GM10266 (cell line): ENCODE results near the gene CD80.

Experiments used
- DNase-seq: peaks from one replicate; pipeline ENCODE4 v3.0.0; 2012; ENCODE audit errors: extremely low spot score
- CTCF ChIP-seq: IDR thresholded peaks from 2 replicates; pipeline ENCODE4 v1.5.1; 2012; ENCODE audit warnings: mild to moderate bottlenecking, low read depth; ENCODE audit not compliant: control insufficient read depth, insufficient read depth; ENCODE audit errors: missing control alignments

The CD80 gene

DNA sequence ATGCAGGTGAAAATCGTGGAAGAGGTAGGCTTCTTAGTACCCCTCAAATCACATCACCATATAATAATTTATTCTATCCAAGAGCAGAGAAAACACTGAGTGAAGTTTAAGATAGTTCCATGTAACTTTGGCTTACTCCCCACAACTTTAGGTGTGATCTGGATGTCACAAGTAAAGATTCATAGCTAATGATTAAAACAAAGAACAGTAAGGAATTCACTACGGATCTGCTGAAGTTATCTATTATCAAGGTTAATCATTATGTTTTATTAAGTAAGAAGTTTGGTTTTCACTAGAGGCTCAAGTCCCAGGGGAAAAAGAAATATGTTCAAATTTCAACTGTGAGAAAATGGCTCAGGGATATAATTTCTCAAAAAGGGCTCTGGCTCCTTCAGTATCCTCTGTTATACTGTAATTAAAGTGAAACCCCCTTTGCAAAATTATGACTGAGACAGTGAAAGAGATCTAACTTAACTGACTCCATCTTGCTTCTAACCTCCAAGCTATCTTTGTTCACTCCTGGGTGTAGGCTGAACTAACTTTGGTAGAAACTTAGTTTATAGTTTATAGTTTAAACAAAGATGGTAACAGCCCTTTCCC, 17.1 kb downstream of the CD80 start:
- TF ChIP-seq CTCF, result no peak
- DNase-seq, result no peak

GRCh38 chr3:119541547-119541946, 17.9 kb downstream of the CD80 start:
- no peak for TF ChIP-seq CTCF
- DNase-seq, result no peak

DNA sequence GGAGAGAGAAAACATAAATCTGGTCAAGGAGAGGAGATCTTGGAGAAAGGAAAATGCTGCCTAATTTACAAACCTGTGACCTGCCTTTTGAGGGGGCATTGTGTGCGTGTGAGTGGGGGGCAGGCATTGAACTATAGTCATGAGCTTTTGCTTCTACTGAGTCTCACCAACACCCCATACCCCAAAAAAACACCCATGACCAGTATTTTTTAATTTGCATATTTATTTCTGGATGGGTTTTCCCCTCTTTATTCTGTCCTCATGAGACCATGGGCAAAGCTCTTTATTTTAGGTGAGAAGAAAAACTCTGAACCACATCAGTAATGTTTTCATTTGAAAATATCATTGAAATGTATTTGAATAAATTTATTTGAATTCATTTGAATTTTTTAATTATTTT, 20.6 kb downstream of the CD80 start:
- DNase-seq, result peak; percentile 30
- TF ChIP-seq CTCF, result no peak

GRCh38 chr3:119536757-119537156, 22.7 kb downstream of the CD80 start:
- no peak for TF ChIP-seq CTCF
- no peak for DNase-seq

DNA sequence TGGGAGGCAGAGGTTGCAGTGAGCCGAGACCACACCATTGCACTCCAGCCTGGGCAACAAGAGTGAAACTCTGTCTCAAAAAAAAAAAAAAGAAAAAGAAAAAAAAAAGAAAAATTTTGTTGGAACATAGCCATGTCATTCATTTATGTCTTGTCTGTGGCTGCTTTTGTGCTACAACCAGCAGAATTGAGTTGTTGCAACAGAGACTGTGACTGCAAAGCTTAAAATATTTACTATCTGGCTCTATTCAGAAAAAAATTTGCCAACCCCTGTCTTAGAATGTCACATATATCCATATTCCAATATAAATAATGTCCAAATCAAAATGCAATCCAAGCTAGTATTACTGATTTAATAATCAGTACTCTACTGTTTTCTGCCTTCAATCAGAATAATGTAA, 25.1 kb downstream of the CD80 start:
- TF ChIP-seq CTCF, result no peak
- no peak for DNase-seq

GRCh38 chr3:119531151-119531550, 28.3 kb downstream of the CD80 start:
- DNase-seq, result no peak
- no peak for TF ChIP-seq CTCF

DNA sequence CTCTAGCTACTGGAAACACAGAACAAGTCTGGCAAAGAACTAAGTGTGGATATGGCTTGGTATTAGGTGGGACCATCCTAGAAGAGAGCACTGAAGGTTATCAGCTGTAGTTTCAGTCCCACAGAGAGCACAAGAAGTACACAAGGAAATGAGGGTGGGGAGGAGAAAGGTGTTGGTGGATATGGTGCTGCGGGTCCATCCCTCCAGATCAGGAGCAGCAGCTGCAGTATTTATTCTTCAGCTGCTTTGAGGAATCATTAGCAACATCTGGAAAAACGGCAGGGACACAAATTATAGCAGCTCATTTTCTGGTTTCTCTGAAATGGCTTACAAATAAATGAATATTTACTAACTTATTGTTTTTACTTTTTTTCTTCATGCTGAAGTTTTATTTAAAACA, 29.0 kb downstream of the CD80 start:
- TF ChIP-seq CTCF, result no peak
- no peak for DNase-seq
